Glomerular visceral epithelial cell (primary cell): Measurements from ENCODE around the gene HYOU1.
A peak's percentile ranks its signal among the peaks of the same experiment; 100 is the strongest.
"Not testable (repeated sequence)": the region's sequence is repeated elsewhere in the genome, so short reads cannot be mapped to it uniquely, and the experiment has no call there.

Source experiments
- DNase-seq: peaks from one replicate; pipeline ENCODE4 v3.0.0-alpha.2; 2016; ENCODE audit errors: extremely low spot score

HYOU1 gene

GRCh38 chr11:119042927-119043326 is 14.1 kb downstream of the HYOU1 start:
- DNase-seq: no peak

- DNase-seq: no peak
Observed at GRCh38 chr11:119041821-119042514, 15.0 kb downstream of the HYOU1 start.

GRCh38 chr11:119039471-119039870 is 17.5 kb downstream of the HYOU1 start:
- not testable (repeated sequence) for DNase-seq

GRCh38 chr11:119038884-119039283 is 18.1 kb downstream of the HYOU1 start:
- no peak for DNase-seq

- no peak for DNase-seq
Observed at GRCh38 chr11:119034813-119035212, 22.2 kb downstream of the HYOU1 start.

- DNase-seq: not testable (repeated sequence)
Observed at GRCh38 chr11:119033421-119033820, 23.6 kb downstream of the HYOU1 start.

GRCh38 chr11:119031912-119032280 is 25.1 kb downstream of the HYOU1 start:
- no peak for DNase-seq

- DNase-seq: peak; percentile 97
Observed at GRCh38 chr11:119030329-119031047, 26.5 kb downstream of the HYOU1 start, which contains the start of gene SLC37A4. Gene SLC37A4 (minus strand): TSS chr11:119030877.

GRCh38 chr11:119030029-119030328 is 27.0 kb downstream of the HYOU1 start:
- DNase-seq: no peak

GRCh38 chr11:119029340-119030028 is 27.5 kb downstream of the HYOU1 start:
- DNase-seq: peak; percentile 89

GRCh38 chr11:119029069-119029339 is 28.0 kb downstream of the HYOU1 start:
- no peak for DNase-seq

- DNase-seq: peak; percentile 25
Observed at GRCh38 chr11:119028346-119029068, 28.5 kb downstream of the HYOU1 start.

GRCh38 chr11:119027561-119028345 is 29.3 kb downstream of the HYOU1 start:
- DNase-seq: no peak

- DNase-seq: no peak
Observed at GRCh38 chr11:119026970-119027369, 30.0 kb downstream of the HYOU1 start.

- no peak for DNase-seq
Observed at GRCh38 chr11:119025978-119026766, 30.8 kb downstream of the HYOU1 start.

GRCh38 chr11:119025541-119025940 is 31.5 kb downstream of the HYOU1 start:
- DNase-seq: no peak

- DNase-seq: no peak
Observed at GRCh38 chr11:119025099-119025473, 31.9 kb downstream of the HYOU1 start.

GRCh38 chr11:119024430-119025098 is 32.4 kb downstream of the HYOU1 start:
- DNase-seq: no peak

GRCh38 chr11:119023741-119024140 is 33.3 kb downstream of the HYOU1 start:
- DNase-seq: no peak

- no peak for DNase-seq
Observed at GRCh38 chr11:119021631-119022030, 35.4 kb downstream of the HYOU1 start.
